SK-N-SH (cell line): Measurements from ENCODE around the gene MS4A10. TPM values are rescaled to one million over a fixed set of nuclear protein-coding genes. Genes with fewer than 3 reads are reported as not detected.

Experiments used
- CTCF ChIA-PET: fragments of 300-600, 350-600 bp; formaldehyde crosslinking; extraction: SDS; loops from one replicate; lab custom pipeline; 2021; lab: Yijun Ruan, JAX
- POLR2A ChIA-PET: fragments of 350-600 bp; sonication (Branson Sonifier 250); formaldehyde crosslinking; extraction: SDS; loops from one replicate; lab custom pipeline; 2020; ENCODE audit warnings: antibody characterized with exemption, inconsistent platforms; lab: Yijun Ruan, JAX
- DNase-seq: peaks from one replicate; pipeline ENCODE4 v3.0.0; 2012
- H2AFZ ChIP-seq: fragments of 200-600 bp; sonication (generic); 2 replicates; pipeline ENCODE4 v1.8.1; 2016; ENCODE audit warnings: antibody characterized with exemption, mild to moderate bottlenecking, low read depth
- H3F3A ChIP-seq: fragments of 200-600 bp; sonication (generic); replicated peaks from 2 replicates; pipeline ENCODE3; 2016; ENCODE audit warnings: antibody characterized with exemption, mild to moderate bottlenecking; ENCODE audit not compliant: insufficient read depth
- H3K27ac ChIP-seq, 2 experiments: fragments of 200-500 bp in 1 of 2; fragments of 200-600 bp in 1 of 2; sonication (Bioruptor generic) in 1 of 2; sonication (generic), shearing (Covaris generic) in 1 of 2; 2 replicates each; pipeline versions ENCODE4 v1.5.1 to v1.6.1; 2014 to 2016; ENCODE audit warnings: low read depth in 2 of 2, inconsistent platforms in 1 of 2, low read length in 1 of 2, mild to moderate bottlenecking in 1 of 2, mixed read lengths in 1 of 2
- H3K27me3 ChIP-seq: fragments of 200-600 bp; sonication (generic), shearing (Covaris generic); 2 replicates; pipeline ENCODE4 v1.6.1; 2016; ENCODE audit warnings: mixed run types; ENCODE audit not compliant: insufficient read depth
- H3K36me3 ChIP-seq, 2 experiments: fragments of 200-500 bp in 1 of 2; fragments of 200-600 bp in 1 of 2; sonication (Bioruptor generic) in 1 of 2; sonication (generic) in 1 of 2; replicated peaks in 1 of 2; 2 replicates each; pipeline versions ENCODE3 to v1.5.1; 2014 to 2016; ENCODE audit warnings: low read length in 1 of 2, mild to moderate bottlenecking in 1 of 2; ENCODE audit not compliant: insufficient read depth in 2 of 2, control insufficient read depth in 1 of 2
- H3K4me1 ChIP-seq, 2 experiments: fragments of 200-500 bp in 1 of 2; fragments of 200-600 bp in 1 of 2; sonication (Bioruptor generic) in 1 of 2; sonication (generic), shearing (Covaris generic) in 1 of 2; 2 replicates each; pipeline versions ENCODE4 v1.5.1 to v1.6.1; 2014 to 2016; ENCODE audit warnings: low read depth in 1 of 2, low read length in 1 of 2, mixed run types in 1 of 2; ENCODE audit not compliant: insufficient read depth in 2 of 2, control insufficient read depth in 1 of 2
- H3K4me2 ChIP-seq: fragments of 200-600 bp; sonication (generic), shearing (Covaris generic); 2 replicates; pipeline ENCODE4 v1.6.1; 2017; ENCODE audit warnings: mixed run types
- H3K4me3 ChIP-seq, 2 experiments: fragments of 200-500 bp in 1 of 2; fragments of 200-600 bp in 1 of 2; sonication (Bioruptor generic) in 1 of 2; sonication (generic), shearing (Covaris generic) in 1 of 2; 2 replicates each; pipeline versions ENCODE4 v1.5.1 to v1.8.1; 2014 to 2016; ENCODE audit warnings: low read depth in 2 of 2, inconsistent platforms in 1 of 2, low read length in 1 of 2, mild to moderate bottlenecking in 1 of 2, mixed read lengths in 1 of 2, moderate library complexity in 1 of 2
- H3K79me2 ChIP-seq: fragments of 200-600 bp; sonication (generic); 2 replicates; pipeline ENCODE4 v1.8.1; 2017; ENCODE audit warnings: mild to moderate bottlenecking; ENCODE audit not compliant: insufficient read depth
- H3K9ac ChIP-seq: fragments of 200-600 bp; sonication (generic); 2 replicates; pipeline ENCODE4 v1.6.1; 2017; ENCODE audit warnings: mixed run types
- H3K9me2 ChIP-seq: fragments of 200-600 bp; sonication (generic); 2 replicates; pipeline ENCODE4 v1.6.1; 2017; ENCODE audit warnings: mixed run types
- H3K9me3 ChIP-seq: fragments of 200-600 bp; sonication (generic); 2 replicates; pipeline ENCODE4 v1.6.1; 2017; ENCODE audit warnings: mixed run types, mild to moderate bottlenecking, moderate library complexity
- H4K20me1 ChIP-seq: fragments of 200-600 bp; sonication (generic); 2 replicates; pipeline ENCODE4 v1.6.1; 2017; ENCODE audit warnings: mild to moderate bottlenecking, mixed run types; ENCODE audit not compliant: insufficient read depth
- CTCF ChIP-seq: fragments of 200-600 bp; sonication (generic); IDR thresholded peaks from 2 replicates; pipeline ENCODE4 v1.6.1; 2017; ENCODE audit warnings: antibody characterized with exemption, mild to moderate bottlenecking, moderate library complexity
- ELF1 ChIP-seq: IDR thresholded peaks from 2 replicates; pipeline ENCODE4 v1.4.0; 2012
- EZH2phosphoT487 ChIP-seq: fragments of 200-600 bp; sonication (generic); IDR thresholded peaks from 2 replicates; pipeline ENCODE4 v1.6.1; 2017; ENCODE audit warnings: low read depth, mixed run types, mild to moderate bottlenecking, antibody characterized with exemption, moderate library complexity, borderline replicate concordance
- FOSL2 ChIP-seq: IDR thresholded peaks from 2 replicates; pipeline ENCODE4 v1.4.0; 2012; ENCODE audit warnings: low read depth, mild to moderate bottlenecking, moderate library complexity, borderline replicate concordance
- FOXJ3 ChIP-seq: sonication (generic); formaldehyde crosslinking; IDR thresholded peaks from 2 replicates; pipeline ENCODE4 v1.5.1; 2020; ENCODE audit warnings: mild to moderate bottlenecking, missing genetic modification reagents
- FOXM1 ChIP-seq: IDR thresholded peaks from 2 replicates; pipeline ENCODE4 v1.4.0; 2012; ENCODE audit warnings: low read depth, mild to moderate bottlenecking
- GABPA ChIP-seq: IDR thresholded peaks from 2 replicates; pipeline ENCODE4 v1.4.0; 2012; ENCODE audit warnings: low read depth, mild to moderate bottlenecking
- GATA2 ChIP-seq: sonication (generic); formaldehyde crosslinking; IDR thresholded peaks from 2 replicates; pipeline ENCODE4 v1.5.0; 2020; ENCODE audit warnings: mild to moderate bottlenecking, missing genetic modification reagents
- NRF1 ChIP-seq: IDR thresholded peaks from 2 replicates; pipeline ENCODE4 v1.6.1; 2012; ENCODE audit warnings: low read depth, mild to moderate bottlenecking, low read length
- RAD21 ChIP-seq: IDR thresholded peaks from 2 replicates; pipeline ENCODE4 v1.6.1; 2012; ENCODE audit warnings: mild to moderate bottlenecking, low read length
- RCOR1 ChIP-seq: fragments of 150-350 bp; IDR thresholded peaks from 2 replicates; pipeline ENCODE4 v1.6.1; 2017; ENCODE audit warnings: antibody characterized with exemption, low read length
- RFX5 ChIP-seq: IDR thresholded peaks from 2 replicates; pipeline ENCODE4 v1.6.1; 2012; ENCODE audit warnings: mild to moderate bottlenecking, improper control_type of control experiment, low read length
- RXRA ChIP-seq: IDR thresholded peaks from 2 replicates; pipeline ENCODE4 v1.4.0; 2012; ENCODE audit warnings: low read depth, mild to moderate bottlenecking, borderline replicate concordance
- SIN3A ChIP-seq: IDR thresholded peaks from 2 replicates; pipeline ENCODE4 v1.6.1; 2012; ENCODE audit warnings: low read depth, mild to moderate bottlenecking, low read length, moderate library complexity, borderline replicate concordance
- SMC3 ChIP-seq: IDR thresholded peaks from 2 replicates; pipeline ENCODE4 v1.6.1; 2012; ENCODE audit warnings: low read depth, low read length, improper control_type of control experiment
- TAF1 ChIP-seq: IDR thresholded peaks from 2 replicates; pipeline ENCODE4 v1.6.1; 2012; ENCODE audit warnings: low read depth, mild to moderate bottlenecking, low read length, moderate library complexity, borderline replicate concordance
- TCF12 ChIP-seq: IDR thresholded peaks from 2 replicates; pipeline ENCODE4 v1.4.0; 2012
- USF2 ChIP-seq: fragments of 150-350 bp; IDR thresholded peaks from 2 replicates; pipeline ENCODE4 v1.6.1; 2017; ENCODE audit warnings: antibody characterized with exemption, low read length, low read depth, borderline replicate concordance
- WGBS: methylation state at CpG from one replicate; pipeline ENCODE4 v1.1.6; 2017; ENCODE audit warnings: low lambda C conversion rate; 5-methylcytosine and 5-hydroxymethylcytosine counted together
- polyA plus RNA-seq, 3 experiments: library from polyadenylated mRNA; depleted of rRNA; stranded (reverse); fragments of >200 nt; gene quantifications; 2 replicates each; pipeline ENCODE4 v1.2.3, GENCODE V29; 2012
- TF ChIP-seq, protein P1 (sequence below): IDR thresholded peaks from 2 replicates; pipeline ENCODE4 v1.6.1; 2012; ENCODE audit warnings: mild to moderate bottlenecking, low read depth, low read length, moderate library complexity
- TF ChIP-seq, protein P2 (sequence below): fragments of 150-350 bp; IDR thresholded peaks from 2 replicates; pipeline ENCODE4 v1.6.1; 2016; ENCODE audit warnings: mild to moderate bottlenecking, low read depth, low read length

MS4A10 gene
- polyA plus RNA-seq, 1 of the 3 experiments (the other 2 are of a cell fraction) = not detected

DNA sequence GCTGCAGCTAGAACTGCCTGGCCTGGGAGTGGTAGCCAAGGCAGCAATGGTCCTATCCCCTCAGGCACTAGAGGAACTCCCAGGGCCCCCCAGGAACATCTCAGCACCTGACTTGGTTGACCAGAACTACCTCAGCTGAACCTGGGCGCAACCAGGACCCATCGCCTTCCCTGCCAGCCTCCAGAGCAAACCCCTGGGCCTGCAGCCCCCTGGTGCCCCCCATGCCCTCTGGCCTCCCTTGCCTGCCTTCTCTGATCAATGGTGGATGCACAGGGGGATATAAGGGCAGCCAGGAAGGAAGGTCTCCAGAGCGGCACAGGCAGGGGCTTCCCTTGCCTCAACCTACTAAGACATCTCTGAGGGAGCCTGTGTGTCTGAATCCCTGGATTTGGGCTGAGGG lies 13.5 kb downstream of the MS4A10 start:
- Histone ChIP-seq H3K27ac (no peak overlapping the region), H3K4me3 (no peak overlapping the region), H3F3A (no peaks in the 10 kb centered on the region), H4K20me1 (no peaks in the 10 kb centered on the region), H3K9ac (no peak overlapping the region), H2AFZ (no peak overlapping the region), H3K9me3 (no peaks in the 10 kb centered on the region), H3K36me3 (no peaks in the 10 kb centered on the region), H3K9me2 (no peaks in the 10 kb centered on the region), H3K79me2 (no peaks in the 10 kb centered on the region), H3K4me2 (no peak overlapping the region), H3K4me1 (no peaks in the 10 kb centered on the region), H3K27me3 (peaks cover 36% of the 10 kb centered on the region; the same call in 1 of the 2 replicates)
- ChIA-PET CTCF (interaction anchor here (1.5 kb wide), 1 partner anchor 32 kb away, joined by 7 read pairs; no protein-coding TSS in a partner anchor), POLR2A (no interaction called here)
- WGBS = 86% methylated on average over 1 of the region's 3 CpGs
- DNase-seq = no peak
- TF ChIP-seq CTCF (no peak), TCF12 (no peak), EZH2phosphoT487 (no peak), RAD21 (no peak), RFX5 (no peak), ELF1 (no peak), TAF1 (no peak), RCOR1 (no peak), USF2 (no peak), SMC3 (no peak), GABPA (no peak), GATA2 (CRISPR knock-in tag) (no peak), RXRA (no peak), FOSL2 (no peak), SIN3A (no peak), NRF1 (no peak)

DNA sequence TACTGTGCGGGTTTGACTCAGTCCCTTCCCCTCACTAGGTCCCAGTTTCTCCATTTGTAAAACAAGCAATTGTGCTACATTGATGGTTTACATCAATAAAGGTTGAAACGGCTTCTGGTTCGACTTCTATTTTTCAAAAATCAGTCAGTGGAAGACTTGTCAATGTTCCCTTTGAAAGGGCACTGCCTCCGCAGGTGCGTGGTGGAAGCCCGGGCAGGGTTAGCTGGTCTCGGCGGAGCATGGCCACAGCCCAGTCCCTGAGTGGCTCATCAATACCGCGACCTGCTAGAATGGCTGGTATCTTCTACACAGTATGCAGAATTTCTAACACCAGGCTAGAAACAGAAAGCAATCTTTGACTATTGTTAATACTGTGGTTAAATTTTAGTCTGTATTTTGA lies 16.1 kb downstream of the MS4A10 start:
- Histone ChIP-seq H3K36me3 (no peaks in the 10 kb centered on the region), H3K27me3 (peaks cover 39% of the 10 kb centered on the region; the same call in 1 of the 2 replicates), H2AFZ (no peak overlapping the region), H3K9ac (no peak overlapping the region), H3F3A (no peaks in the 10 kb centered on the region), H3K9me3 (no peaks in the 10 kb centered on the region), H3K79me2 (no peaks in the 10 kb centered on the region), H3K9me2 (no peaks in the 10 kb centered on the region), H3K4me1 (no peaks in the 10 kb centered on the region), H3K27ac (no peak overlapping the region), H3K4me2 (no peak overlapping the region), H3K4me3 (no peak overlapping the region), H4K20me1 (no peaks in the 10 kb centered on the region)
- ChIA-PET CTCF (interaction anchor here (1.4 to 2.1 kb wide), 3 partner anchors 9 to 86 kb away, joined by 3 to 7 read pairs (median 3); no protein-coding TSS in a partner anchor), POLR2A (no interaction called here)
- 21% methylated on average over 10 of the region's 10 CpGs for WGBS
- TF ChIP-seq USF2 (no peak), FOXM1 (no peak), GABPA (no peak), FOXJ3 (CRISPR knock-in tag) (no peak)
- TF ChIP-seq, protein P1, sequence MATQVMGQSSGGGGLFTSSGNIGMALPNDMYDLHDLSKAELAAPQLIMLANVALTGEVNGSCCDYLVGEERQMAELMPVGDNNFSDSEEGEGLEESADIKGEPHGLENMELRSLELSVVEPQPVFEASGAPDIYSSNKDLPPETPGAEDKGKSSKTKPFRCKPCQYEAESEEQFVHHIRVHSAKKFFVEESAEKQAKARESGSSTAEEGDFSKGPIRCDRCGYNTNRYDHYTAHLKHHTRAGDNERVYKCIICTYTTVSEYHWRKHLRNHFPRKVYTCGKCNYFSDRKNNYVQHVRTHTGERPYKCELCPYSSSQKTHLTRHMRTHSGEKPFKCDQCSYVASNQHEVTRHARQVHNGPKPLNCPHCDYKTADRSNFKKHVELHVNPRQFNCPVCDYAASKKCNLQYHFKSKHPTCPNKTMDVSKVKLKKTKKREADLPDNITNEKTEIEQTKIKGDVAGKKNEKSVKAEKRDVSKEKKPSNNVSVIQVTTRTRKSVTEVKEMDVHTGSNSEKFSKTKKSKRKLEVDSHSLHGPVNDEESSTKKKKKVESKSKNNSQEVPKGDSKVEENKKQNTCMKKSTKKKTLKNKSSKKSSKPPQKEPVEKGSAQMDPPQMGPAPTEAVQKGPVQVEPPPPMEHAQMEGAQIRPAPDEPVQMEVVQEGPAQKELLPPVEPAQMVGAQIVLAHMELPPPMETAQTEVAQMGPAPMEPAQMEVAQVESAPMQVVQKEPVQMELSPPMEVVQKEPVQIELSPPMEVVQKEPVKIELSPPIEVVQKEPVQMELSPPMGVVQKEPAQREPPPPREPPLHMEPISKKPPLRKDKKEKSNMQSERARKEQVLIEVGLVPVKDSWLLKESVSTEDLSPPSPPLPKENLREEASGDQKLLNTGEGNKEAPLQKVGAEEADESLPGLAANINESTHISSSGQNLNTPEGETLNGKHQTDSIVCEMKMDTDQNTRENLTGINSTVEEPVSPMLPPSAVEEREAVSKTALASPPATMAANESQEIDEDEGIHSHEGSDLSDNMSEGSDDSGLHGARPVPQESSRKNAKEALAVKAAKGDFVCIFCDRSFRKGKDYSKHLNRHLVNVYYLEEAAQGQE = no peak
- TF ChIP-seq, protein P2, sequence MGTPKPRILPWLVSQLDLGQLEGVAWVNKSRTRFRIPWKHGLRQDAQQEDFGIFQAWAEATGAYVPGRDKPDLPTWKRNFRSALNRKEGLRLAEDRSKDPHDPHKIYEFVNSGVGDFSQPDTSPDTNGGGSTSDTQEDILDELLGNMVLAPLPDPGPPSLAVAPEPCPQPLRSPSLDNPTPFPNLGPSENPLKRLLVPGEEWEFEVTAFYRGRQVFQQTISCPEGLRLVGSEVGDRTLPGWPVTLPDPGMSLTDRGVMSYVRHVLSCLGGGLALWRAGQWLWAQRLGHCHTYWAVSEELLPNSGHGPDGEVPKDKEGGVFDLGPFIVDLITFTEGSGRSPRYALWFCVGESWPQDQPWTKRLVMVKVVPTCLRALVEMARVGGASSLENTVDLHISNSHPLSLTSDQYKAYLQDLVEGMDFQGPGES = no peak
- no peak for DNase-seq
